SK-MEL-5 (cell line): ENCODE measurements around the gene CACNA1C. TPM values are rescaled to one million over a fixed set of nuclear protein-coding genes. Genes with fewer than 3 reads are reported as not detected.

Source experiments
- DNase-seq: peaks from one replicate; pipeline ENCODE4 v3.0.0-alpha.2; 2016; ENCODE audit warnings: low read depth, low spot score
- in situ Hi-C: cut with HindIII; loops from 2 replicates; pipeline ENCODE4 v1.10.0; 2016; ENCODE audit warnings: low sequenced_read_pairs, high pct_unique_total_duplicates, low pct_unique_long_range_greater_than_20kb
- total RNA-seq: library from RNA; depleted of rRNA; stranded (reverse); fragments of >200 nt; shearing (Covaris generic); gene quantifications from 2 replicates; pipeline ENCODE4 v1.2.3, GENCODE V29; 2014

Gene CACNA1C
- total RNA-seq, 1 experiment from 2014 or later = 0.05 TPM

DNA sequence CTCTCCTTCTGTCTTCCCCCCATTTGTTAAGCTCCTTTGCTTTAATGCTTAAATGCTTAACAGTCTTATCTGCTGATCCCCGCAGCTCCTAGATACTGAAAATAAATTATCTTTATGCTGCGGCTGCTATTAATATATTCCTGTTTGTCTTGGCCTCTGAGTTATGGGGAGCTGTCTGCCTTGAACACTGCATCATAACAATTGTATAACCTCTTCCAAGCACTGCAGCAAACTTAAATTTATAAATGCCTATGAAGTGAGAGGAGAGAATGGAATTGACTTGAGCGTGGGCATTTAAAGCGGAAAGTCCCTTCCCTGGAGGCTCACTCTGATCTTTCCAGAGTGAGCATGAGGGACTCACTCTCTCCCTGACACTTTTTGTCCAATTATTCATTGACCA, 25.4 kb upstream of the CACNA1C start:
- DNase-seq = no peak
- in situ Hi-C loops = no loop called here

- DNase-seq = no peak
- in situ Hi-C loops = no loop called here
Observed at GRCh38 chr12:2029851-2030250, 22.9 kb upstream of the CACNA1C start.

DNA sequence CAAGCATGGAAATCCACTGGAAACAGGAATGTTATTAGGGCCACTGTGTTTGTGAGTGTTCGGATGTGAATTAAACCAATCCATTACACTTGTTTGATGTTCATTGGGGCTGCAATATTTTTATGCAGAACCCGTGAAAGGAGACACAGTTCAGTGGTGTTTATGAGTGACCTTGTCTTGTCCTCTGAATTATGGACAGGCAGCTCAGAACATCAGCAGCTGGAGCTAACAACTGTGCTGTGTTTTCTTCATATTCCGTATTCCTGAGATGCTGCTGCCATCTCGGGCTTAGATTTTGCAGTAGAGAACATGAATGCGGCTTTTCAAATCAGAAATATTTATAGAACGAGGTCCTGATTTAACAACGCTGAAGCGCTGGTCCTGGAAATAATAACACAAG, 20.3 kb upstream of the CACNA1C start:
- in situ Hi-C loops = no loop called here

GRCh38 chr12:2034633-2035430, 18.0 kb upstream of the CACNA1C start:
- peak; percentile 76 for DNase-seq
- in situ Hi-C loops = no loop called here

More for the DNA sequence above, 20.3 kb upstream of the CACNA1C start:
- DNase-seq = no peak

DNA sequence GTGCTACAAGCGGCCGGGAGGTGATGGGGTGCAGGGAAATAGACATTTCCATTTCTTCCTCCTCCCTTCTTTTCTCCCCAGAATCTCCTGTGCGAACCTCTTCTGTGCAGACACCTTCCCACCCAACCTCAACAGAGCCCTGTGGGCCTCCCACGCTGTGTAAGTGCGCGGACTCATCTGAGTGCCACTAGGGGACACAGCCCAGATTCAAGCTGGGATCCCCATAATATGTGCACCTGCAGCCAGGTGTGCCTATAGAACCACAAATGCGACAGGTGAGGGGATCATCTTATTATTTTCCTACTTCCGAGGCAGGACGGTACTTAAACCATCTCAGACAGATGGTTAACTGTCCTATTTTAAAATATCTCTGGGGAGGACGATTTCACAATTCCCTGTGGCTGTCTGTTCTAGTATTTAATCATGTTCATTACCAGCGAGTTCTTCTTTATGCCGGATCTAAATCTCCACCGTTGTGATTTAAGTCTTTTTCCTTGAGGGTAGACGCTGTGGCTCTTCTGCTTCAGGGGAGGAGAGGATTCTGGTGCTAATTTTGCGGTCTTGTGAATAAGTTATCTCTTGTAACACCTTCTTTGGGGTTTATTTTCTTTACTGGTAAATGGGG, 17.2 kb upstream of the CACNA1C start:
- no peak for DNase-seq
- in situ Hi-C loops = no loop called here

DNA sequence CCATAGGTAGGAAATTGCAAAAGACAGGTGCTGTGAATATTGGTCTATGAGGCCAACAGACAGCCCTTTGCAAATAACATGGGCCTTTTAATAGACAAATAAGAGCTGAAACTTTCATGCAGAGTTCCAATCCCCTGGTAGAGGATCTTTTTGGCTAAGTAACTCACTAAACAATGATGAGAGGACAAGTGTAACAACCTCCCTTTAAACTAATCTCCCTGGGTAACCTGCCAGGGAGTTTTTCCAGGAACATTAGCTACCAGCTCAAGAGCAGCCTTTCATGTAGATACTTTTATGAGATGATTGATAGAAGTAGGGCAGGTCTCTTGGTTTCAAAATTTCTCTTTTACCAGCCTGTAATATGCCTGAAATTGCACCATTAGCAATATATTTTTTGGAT, 13.8 kb upstream of the CACNA1C start:
- no peak for DNase-seq
- in situ Hi-C loops = no loop called here

- in situ Hi-C loops = no loop called here
- DNase-seq = no peak
Observed at GRCh38 chr12:2043054-2043453, 9.7 kb upstream of the CACNA1C start.

GRCh38 chr12:2044165-2044564, 8.6 kb upstream of the CACNA1C start:
- in situ Hi-C loops = no loop called here
- no peak for DNase-seq

DNA sequence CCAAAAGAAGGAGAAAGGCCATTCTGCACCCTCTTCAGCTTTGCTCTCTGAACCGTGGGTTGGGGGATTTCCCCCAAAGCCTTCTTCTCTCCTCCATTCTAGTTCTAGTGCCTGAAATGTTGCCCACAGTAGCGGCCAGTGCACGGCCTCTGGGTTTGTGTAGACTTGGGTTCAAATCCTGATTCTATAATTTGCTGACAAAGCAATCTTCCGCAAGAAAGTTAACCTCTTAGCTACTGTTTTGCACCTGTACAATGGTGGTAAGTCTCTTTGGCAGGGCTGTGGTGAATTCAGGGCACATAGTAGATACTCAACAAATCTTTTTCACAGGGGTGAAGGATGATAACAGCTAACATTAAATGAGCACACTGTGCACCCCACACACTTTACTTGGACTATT, 5.8 kb upstream of the CACNA1C start:
- in situ Hi-C loops = no loop called here

GRCh38 chr12:2047752-2048151, 5.0 kb upstream of the CACNA1C start:
- in situ Hi-C loops = no loop called here
- DNase-seq = no peak

More for the DNA sequence above, 5.8 kb upstream of the CACNA1C start:
- DNase-seq = no peak

- in situ Hi-C loops = no loop called here
- DNase-seq = peak; percentile 56
Observed at GRCh38 chr12:2049604-2050540, 2.9 kb upstream of the CACNA1C start.

DNA sequence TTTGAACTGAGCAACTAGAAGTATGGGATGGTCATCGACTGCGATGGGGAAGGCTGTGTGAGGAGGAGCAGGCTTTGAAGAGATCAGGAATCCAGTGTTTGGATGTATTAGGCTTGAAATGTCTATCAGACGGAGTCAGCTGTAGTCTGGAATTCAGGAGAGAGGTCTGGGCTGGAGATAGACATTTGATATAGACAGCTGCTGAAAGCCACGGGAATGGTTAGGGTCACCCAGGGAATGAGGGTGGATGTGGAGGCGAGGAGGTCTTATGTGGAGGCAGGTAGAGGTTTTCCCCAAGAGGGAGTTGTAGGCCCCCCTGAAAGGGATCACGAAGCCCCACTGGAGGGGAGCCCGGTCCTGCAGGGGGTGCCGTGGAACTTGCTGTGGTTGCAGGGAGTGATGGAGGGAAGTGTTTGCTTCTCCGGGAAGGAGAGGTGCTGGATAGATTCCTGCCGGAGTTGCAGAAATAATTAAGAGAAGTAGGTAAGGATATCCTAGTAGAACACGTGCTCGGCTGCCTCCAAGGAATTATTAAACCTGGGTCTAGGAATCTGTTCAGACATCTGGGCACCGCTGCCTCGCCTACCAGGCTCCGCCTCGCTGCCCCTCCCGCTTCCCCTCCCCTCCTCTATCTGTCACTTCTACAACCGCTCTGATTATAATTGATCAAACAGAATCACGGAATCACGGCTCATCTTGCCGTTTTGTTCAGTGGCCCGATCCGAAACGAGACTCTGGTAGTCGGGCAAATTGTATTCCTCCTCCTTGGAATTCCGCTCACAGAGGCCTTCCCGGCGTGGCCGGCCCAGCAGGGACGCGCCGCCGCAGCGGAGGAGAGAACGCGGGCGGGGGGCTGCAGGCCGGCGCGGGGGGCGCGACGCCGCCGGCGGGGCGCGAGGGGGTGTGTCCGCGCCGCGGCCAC, 826 bp upstream of the CACNA1C start:
- DNase-seq = no peak
- in situ Hi-C loops = no loop called here

DNA sequence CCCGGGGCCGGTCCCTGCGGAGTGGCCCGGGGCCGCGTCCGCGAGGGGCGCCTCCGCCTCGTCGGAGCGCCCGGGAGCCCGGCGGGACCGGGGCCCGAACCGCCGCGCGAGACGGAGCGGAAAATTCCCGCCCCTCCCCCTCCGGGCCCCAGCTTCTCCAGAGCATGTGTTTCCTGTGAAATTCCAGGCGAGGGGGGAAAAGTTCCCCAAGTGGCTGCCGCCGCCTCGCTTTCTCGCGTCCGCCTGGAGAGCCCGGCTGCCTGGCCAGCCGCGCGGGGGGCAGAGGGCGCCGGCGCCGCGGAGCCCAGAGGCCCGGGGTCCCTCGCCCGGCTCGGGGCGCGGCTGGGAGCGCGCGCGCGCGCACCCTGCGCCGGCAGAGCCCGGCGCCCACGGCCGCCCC, 904 bp downstream of the CACNA1C start:
- in situ Hi-C loops = no loop called here
- DNase-seq = no peak

GRCh38 chr12:2054091-2055018, 1.6 kb downstream of the CACNA1C start:
- in situ Hi-C loops = no loop called here
- no peak for DNase-seq

- in situ Hi-C loops = no loop called here
- DNase-seq = peak; percentile 73
Observed at GRCh38 chr12:2057041-2057794, 4.4 kb downstream of the CACNA1C start.
